ENCODE data around the gene NSUN4. TPM values are rescaled to one million over a fixed set of nuclear protein-coding genes. Genes with fewer than 3 reads are reported as not detected.

Gene NSUN4
- total RNA-seq, 1 experiment from 2014 or later, result 20.4 TPM

GRCh38 chr1:46405724-46406123 lies 65.1 kb downstream of the NSUN4 start:
- no CpG with 5 or more reads among the region's 17 CpGs for WGBS (ENCODE audit: extremely low coverage, insufficient read length, low lambda C conversion rate)
- Histone ChIP-seq H3T11ph (ENCODE audit: low read length) (no peak overlapping the region), H3K23ac (ENCODE audit: insufficient read length, low read depth, low read length) (no peak overlapping the region), H2BK20ac (ENCODE audit: low read depth, low read length, poor library complexity, severe bottlenecking) (no peak overlapping the region), H4K91ac (ENCODE audit: insufficient read length, low read depth, low read length) (no peak overlapping the region), H3K4me1 (ENCODE audit: insufficient read depth, low read length) (peaks cover 3% of the 10 kb centered on the region; the same call in 1 of the 2 replicates), H3K79me1 (ENCODE audit: insufficient read depth, low read depth, low read length, poor library complexity, severe bottlenecking) (no peaks in the 10 kb centered on the region), H3K56ac (ENCODE audit: insufficient read length, low read depth, low read length) (no peak overlapping the region), H4K8ac (replicated peaks; ENCODE audit: insufficient read length, low read depth, low read length) (no peak overlapping the region), H3K14ac (ENCODE audit: insufficient read depth, low read length) (no peak overlapping the region), H3K27me3 (ENCODE audit: insufficient read depth, low read length) (no peaks in the 10 kb centered on the region), H2BK5ac (ENCODE audit: insufficient read length, low read length) (no peak overlapping the region), H3K9ac (ENCODE audit: extremely low read depth, insufficient read length, low read length) (no peak overlapping the region), H3K79me2 (ENCODE audit: insufficient read depth, low read length) (no peaks in the 10 kb centered on the region), H2BK15ac (ENCODE audit: low read depth, low read length) (no peak overlapping the region), H3K18ac (ENCODE audit: insufficient read length, low read depth, low read length) (no peak overlapping the region), H2BK12ac (ENCODE audit: insufficient read length, low read depth, low read length) (no peak overlapping the region), H3K4me2 (ENCODE audit: insufficient read depth, insufficient read length, low read length) (no peak overlapping the region), H2BK120ac (ENCODE audit: low read depth, low read length, poor library complexity, severe bottlenecking) (no peak overlapping the region), H4K5ac (ENCODE audit: insufficient read length, low read depth, low read length) (no peak overlapping the region), H3K23me2 (ENCODE audit: insufficient read length, low read depth, low read length, poor library complexity, severe bottlenecking) (no peaks in the 10 kb centered on the region), H2AK5ac (ENCODE audit: insufficient read length, low read length) (no peak overlapping the region), H4K20me1 (ENCODE audit: control insufficient read depth, insufficient read depth, insufficient read length) (no peaks in the 10 kb centered on the region), H3K9me3 (ENCODE audit: control insufficient read depth, low read depth, low read length) (no peaks in the 10 kb centered on the region), H2AFZ (ENCODE audit: low read length) (no peak overlapping the region), H3K4ac (ENCODE audit: low read depth, low read length) (no peak overlapping the region), H3K27ac (ENCODE audit: insufficient read length, low read depth, low read length) (no peak overlapping the region)
- H3K9me3 Mint-ChIP-seq, result no peaks in the 10 kb centered on the region
- no peak for TF ChIP-seq CTCF (conservative IDR thresholded peaks at IDR 0.05)
- peak overlapping the region in 1 of 3 experiments; percentile 44; a peak in 2 of 7 replicates for H3K27ac Mint-ChIP-seq
- no peak overlapping the region for H3K4me3 Mint-ChIP-seq
- H3K4me1 Mint-ChIP-seq, result peaks cover 25 to 34% of the 10 kb centered on the region in 2 experiments
- H3K36me3 Mint-ChIP-seq (ENCODE audit: insufficient read depth in 1 of 3, low read depth in 3 of 3), result peaks cover 2 to 7% (median 6%) of the 10 kb centered on the region in 3 experiments; a peak in 6 of 7 replicates
- no peaks in the 10 kb centered on the region for H3K27me3 Mint-ChIP-seq (ENCODE audit: low read depth)
- DNase-seq, result no peak
